ENCODE data around the gene MSI2.
A peak's percentile ranks its signal among the peaks of the same experiment; 100 is the strongest.

The MSI2 gene

DNA sequence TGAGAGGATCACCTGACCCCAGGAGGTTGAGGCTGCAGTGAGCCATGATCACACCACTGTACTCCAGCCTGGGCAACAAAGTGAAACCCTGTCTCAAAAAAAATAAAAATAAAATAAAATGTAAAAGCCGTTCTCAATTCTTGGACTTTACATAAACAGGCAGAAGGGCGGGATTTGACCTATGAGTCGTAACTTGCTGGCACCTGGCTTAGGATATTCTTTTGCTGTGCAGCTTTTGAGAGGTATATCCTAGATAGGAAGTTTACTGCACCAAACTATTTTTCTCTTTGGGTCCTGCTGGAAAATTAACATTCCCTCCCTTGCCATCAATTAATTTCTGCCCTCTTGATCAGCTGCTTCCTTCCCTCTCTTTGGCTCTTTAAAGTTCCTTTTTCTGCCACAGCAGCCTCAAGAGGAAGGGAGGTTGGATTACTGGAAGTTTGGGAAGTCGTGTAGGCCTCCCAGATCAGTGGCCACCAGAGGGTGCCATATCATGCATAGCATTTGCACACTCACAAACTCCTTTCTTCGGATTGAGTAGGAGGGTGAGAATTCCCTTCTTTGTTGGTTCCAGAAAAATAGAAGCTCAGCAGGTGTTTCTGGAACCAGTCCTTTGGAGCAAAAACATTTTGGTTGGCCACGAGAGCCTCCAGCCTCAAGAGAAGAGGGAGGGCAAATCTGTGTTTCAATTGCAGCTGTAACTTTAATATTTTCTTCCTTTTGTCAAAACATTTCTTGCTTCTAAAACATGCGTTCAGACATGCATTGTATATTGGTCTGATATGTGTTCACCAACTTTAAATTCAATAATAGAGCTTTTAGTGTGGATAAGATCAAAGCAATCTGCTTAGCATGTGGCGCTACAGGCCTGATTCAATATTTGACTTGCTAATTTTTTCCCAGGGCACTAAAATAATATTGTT, 341.5 kb downstream of the MSI2 start:
- Mint-ChIP-seq H3K27me3 (no peaks in the 10 kb centered on the region), H3K4me3 (no peak overlapping the region), H3K9me3 (peaks cover 10 to 12% of the 10 kb centered on the region in 2 donors), H3K4me1 (peaks cover 59% of the 10 kb centered on the region), H3K27ac (peak overlapping the region in 1 of 2 donors; percentile 98)
- DNase-seq, result no peak
- no peak for ATAC-seq

DNA sequence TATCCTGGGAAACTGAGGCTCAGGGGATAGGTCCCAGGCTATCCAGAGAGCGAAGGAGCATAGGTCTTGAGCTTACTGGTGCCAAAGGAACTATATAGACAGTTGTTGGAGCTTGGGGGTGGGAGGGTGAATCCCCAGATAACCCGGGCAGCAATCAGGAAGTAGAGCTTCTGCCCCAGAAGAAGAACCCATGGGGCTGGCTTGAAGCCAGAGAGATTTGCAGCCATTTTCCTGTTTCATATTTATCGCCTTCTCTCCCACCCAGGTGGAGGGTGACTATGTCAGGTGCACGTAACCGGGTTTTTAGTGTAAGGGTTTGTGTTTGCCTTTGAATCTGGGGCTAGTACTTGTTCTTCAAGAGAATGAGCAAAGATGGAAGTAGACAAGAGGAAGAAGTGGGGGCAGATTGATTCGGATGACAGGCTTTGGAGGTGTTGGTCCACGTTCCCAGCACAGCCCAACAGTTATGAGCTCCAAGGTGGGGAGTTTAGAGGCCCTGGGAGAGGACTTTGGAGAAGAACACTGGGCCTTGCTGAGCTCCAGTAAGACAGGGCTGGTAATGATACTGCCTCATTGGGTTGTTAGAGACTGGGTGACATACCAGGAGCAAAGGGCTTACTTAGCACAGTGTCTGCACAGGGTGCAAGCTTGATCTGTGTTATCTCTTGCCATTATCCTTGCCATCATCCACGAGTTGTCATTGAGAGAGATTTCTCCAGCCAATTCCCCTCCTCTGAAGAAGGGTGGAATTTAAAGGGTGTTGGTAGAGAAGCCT, 343.1 kb downstream of the MSI2 start:
- ATAC-seq (no peak), DNase-seq (peak; percentile 43 to 62)
- Mint-ChIP-seq H3K27ac (peak overlapping the region; percentile 97 to 98), H3K4me1 (peaks cover 75% of the 10 kb centered on the region), H3K4me3 (peak overlapping the region; percentile 71 to 80), H3K27me3 (no peaks in the 10 kb centered on the region), H3K9me3 (peaks cover 5 to 9% of the 10 kb centered on the region in 2 donors)

DNA sequence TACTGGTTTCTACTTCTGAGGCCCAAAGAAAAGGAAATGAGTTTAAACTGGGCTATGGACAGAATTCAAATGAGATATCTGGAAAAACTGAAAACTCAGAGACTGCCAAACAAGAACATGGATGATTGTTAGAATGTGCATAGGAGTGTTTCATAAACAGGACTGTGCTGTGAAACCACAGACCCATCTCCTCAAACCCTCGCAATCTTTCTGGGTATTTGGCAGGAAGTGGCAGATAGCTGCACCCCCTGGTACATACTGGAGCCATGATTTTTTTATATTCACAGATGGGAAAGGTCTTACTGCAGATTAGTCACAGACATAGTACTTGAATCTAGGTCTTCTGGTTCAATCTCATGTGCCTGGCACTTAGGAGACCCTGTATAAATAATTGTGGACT, 343.8 kb downstream of the MSI2 start:
- Mint-ChIP-seq H3K4me3 (peak overlapping the region; percentile 71 to 80), H3K27ac (peak overlapping the region; percentile 97 to 98), H3K9me3 (peaks cover 0 to 3% of the 10 kb centered on the region in 2 donors), H3K27me3 (no peaks in the 10 kb centered on the region), H3K4me1 (peaks cover 82% of the 10 kb centered on the region)
- DNase-seq, result peak; percentile 33 to 77
- peak; percentile 69 for ATAC-seq

DNA sequence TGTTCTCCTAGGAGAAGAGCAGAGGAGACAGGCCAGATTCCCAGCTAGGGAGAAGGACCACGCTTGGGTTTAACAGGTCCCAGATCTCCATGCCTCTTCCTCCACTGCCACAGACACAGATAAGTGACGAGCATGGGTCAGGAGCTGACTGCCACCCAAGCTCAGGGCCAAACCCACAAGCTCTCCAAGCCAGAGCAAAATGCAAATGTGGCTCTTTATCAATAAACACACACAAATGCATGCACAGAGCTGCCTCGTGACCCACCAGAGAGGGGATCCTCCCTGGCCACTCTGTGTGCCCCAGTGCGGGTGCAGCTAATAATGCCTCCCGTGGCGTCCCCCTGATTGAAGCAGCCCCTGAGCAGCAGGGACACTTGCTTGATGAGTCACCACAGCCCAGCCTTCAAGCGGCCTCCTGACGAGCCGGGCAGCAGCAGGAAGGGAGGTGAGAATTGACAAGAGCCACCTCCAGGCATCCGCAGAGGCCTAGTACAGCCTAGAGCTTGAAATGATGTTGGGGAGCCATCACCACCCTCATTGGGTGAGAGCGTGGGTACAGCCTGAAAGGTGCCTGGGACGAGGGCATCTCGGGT, 344.9 kb downstream of the MSI2 start:
- peak overlapping the region; percentile 71 to 80 for H3K4me3 Mint-ChIP-seq
- DNase-seq (peak; percentile 36 to 59), ATAC-seq (no peak)
- peaks cover 93% of the 10 kb centered on the region for H3K4me1 Mint-ChIP-seq
- H3K27ac Mint-ChIP-seq, result peak overlapping the region; percentile 72 to 98
- H3K9me3 Mint-ChIP-seq, result no peaks in the 10 kb centered on the region
- H3K27me3 Mint-ChIP-seq, result no peaks in the 10 kb centered on the region

DNA sequence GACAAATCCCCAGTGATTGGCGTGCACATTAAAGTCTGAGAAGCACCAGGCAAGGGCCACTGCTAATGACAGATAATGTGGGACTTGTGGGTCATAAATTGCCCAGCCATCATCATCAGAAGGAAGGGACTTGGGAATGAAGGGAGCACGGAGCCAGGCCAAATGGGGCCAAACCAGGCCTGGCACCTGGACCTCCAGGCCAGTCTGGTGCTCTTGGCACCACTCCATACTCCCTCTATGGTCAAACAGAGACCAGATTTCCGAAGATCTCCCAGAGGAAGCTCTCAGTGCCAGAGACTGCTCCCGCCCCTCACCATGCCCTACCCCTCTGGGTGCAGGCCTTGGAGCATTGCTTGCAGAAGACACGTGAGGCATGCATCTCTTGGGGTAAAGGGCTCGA, 346.6 kb downstream of the MSI2 start:
- H3K4me3 Mint-ChIP-seq, result no peak overlapping the region

DNA sequence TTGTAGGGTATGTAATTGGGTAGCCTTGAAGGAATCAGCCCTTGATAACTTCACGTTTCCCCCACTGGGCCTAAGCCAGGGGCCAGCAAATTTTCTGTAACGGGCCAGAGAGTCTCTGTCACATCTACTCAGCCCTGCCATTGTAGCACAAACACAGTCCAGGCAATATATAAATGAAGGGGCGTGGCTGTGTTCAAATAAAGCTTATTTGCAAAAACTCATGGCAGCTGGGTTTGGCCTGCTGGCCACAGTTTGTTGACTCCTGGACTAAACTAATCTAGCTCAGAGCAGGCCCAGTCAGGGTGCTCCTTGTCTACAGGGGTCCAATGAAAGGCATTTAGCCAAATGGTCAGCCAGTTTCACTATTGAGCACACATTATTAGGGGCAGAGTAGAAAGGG, 347.2 kb downstream of the MSI2 start:
- H3K27me3 Mint-ChIP-seq, result no peaks in the 10 kb centered on the region
- no peak for ATAC-seq
- H3K27ac Mint-ChIP-seq, result peak overlapping the region; percentile 93 to 99
- H3K9me3 Mint-ChIP-seq, result no peaks in the 10 kb centered on the region
- peak overlapping the region; percentile 81 to 92 for H3K4me3 Mint-ChIP-seq
- H3K4me1 Mint-ChIP-seq, result peaks cover 100% of the 10 kb centered on the region
- DNase-seq, result no peak

More for the DNA sequence above, 346.6 kb downstream of the MSI2 start:
- H3K27ac Mint-ChIP-seq, result peak overlapping the region; percentile 21 to 89
- H3K4me1 Mint-ChIP-seq, result peaks cover 100% of the 10 kb centered on the region
- no peaks in the 10 kb centered on the region for H3K9me3 Mint-ChIP-seq
- H3K27me3 Mint-ChIP-seq, result no peaks in the 10 kb centered on the region
- DNase-seq (no peak), ATAC-seq (no peak)

DNA sequence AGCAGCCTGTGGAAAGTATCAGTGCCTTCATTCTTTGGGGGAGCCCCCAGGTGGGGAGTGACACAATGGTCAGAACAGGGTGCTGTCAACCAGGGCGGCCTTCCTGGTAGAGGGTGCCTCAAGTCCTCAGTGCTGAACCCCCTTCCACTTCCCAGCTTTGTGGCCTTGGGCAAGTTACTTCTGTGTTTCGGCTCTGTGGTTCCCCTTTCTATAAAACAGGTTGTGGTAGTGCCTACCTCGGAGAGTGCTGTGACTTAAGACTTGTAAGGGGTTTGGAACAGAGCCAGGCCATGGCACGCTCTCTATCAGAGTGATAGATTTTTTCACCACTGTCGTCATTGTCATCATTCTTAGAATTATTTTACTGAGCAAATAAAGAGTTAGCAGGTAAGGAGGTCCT, 347.7 kb downstream of the MSI2 start:
- Mint-ChIP-seq H3K27me3 (no peaks in the 10 kb centered on the region), H3K27ac (peak overlapping the region; percentile 93 to 99), H3K4me3 (peak overlapping the region; percentile 81 to 92), H3K4me1 (peaks cover 100% of the 10 kb centered on the region), H3K9me3 (no peaks in the 10 kb centered on the region)
- peak; percentile 84 for ATAC-seq
- peak; percentile 78 to 90 for DNase-seq

DNA sequence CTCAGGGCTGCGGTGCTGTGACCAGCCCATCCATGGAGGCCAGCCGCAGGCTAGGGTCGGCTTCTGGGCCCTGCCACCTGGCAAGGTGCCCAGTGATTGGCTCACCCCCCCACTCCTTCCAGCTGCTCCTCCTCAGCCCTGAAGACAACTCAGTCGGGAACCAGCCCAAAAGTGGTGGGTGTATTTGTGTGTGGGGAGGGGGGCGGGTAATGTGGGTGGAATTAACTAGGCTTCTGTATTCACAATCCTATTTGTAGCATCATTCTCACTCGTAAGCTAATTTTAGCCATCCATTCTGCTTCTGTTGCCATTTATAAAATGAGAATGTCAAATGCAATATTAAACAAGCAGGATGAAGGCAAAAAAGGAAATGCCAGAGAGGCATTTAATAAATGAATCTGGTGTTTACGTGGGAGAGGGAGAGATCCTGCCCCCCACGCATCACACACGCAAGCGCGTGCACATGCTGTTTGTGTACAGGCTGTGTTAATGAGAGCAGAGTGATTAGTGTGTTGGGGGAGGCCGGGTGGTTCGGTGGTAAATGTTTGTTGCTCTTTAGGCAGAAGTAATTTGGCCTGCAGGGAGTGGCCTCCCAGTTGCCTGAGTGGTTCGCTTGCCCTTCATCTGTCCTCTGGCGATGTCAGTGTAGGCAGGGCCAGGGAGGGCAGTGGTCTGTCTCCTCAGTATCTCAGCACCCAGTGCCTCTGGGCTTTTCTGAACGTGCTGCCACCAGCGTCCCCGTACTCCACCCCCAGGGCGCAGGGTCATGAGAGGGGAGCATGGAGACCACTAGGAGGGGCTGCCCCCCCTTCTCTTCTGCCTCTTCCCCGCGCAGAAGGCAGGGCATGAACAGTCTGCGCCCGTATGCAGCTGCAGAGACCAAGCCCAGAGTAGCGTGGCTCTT, 348.7 kb downstream of the MSI2 start:
- H3K4me3 Mint-ChIP-seq, result peak overlapping the region; percentile 81 to 92
- ATAC-seq (peak; percentile 65), DNase-seq (peak; percentile 55 to 75)
- H3K9me3 Mint-ChIP-seq, result no peaks in the 10 kb centered on the region
- H3K27ac Mint-ChIP-seq, result peak overlapping the region; percentile 93 to 99
- no peaks in the 10 kb centered on the region for H3K27me3 Mint-ChIP-seq
- H3K4me1 Mint-ChIP-seq, result peaks cover 99% of the 10 kb centered on the region

DNA sequence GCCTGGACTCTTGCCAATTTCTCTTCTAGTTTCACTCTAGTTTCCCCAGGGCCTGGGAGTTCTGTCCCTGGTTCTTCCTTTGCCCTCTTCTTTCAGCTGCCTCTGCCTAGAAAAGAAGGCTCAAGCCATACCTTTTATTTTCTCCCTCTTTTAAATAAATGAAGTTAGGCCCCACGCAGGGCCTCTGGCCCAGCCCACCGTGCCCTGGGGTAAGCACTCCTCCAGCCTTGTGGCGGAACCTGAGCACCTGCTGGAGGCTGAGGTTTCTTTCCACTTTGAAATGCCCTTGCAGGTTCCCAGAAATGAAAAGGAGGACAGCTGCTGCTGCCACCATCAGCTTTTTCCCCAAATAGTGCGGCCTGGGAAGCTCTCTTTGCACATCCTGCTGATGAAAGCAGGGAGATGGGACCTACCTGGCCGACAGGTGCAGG, 349.4 kb downstream of the MSI2 start:
- ATAC-seq, result peak; percentile 11
- Mint-ChIP-seq H3K4me3 (peak overlapping the region; percentile 81 to 92), H3K27me3 (no peaks in the 10 kb centered on the region), H3K4me1 (peaks cover 99% of the 10 kb centered on the region), H3K9me3 (no peaks in the 10 kb centered on the region), H3K27ac (peak overlapping the region; percentile 84 to 99)
- no peak for DNase-seq

DNA sequence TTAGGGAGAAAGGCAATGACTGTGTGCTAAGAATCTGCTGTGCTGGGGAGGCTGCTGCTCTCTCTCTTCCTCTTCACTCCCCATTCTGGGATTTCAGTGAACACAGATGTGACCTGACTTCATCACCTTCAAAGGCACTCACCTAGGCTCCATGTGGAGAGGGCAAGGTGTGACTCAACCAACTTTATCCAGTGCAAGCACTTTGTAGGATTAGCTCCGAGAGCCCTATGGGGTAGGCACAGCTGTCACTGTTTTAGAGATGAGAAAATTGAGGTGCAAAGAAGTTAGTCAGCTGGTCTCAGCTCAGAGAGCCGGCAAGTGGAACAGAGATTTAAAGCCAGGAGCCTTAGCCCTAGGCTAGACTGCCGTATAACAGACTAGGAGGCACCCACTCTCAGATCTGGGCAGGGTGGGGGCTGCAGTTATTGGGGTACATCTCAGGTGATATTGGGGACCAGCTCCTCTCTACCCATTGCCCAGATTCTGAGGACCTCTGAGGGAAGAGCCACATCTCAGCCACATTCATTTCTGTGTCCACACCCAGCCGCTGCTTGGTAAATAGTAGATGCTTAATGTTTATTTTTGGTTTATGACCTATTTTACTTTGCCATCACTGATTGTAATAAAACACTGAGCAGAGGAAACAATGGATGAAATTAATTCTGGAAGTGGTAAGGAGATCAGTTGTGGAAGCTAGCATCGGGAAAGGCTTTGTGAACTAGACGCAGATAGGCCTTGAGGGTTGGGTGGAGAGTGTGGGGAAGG, 350.0 kb downstream of the MSI2 start:
- H3K27ac Mint-ChIP-seq, result peak overlapping the region; percentile 84 to 99
- no peaks in the 10 kb centered on the region for H3K9me3 Mint-ChIP-seq
- peaks cover 96% of the 10 kb centered on the region for H3K4me1 Mint-ChIP-seq
- no peak for DNase-seq
- no peak for ATAC-seq
- H3K4me3 Mint-ChIP-seq, result peak overlapping the region; percentile 81 to 92
- no peaks in the 10 kb centered on the region for H3K27me3 Mint-ChIP-seq

DNA sequence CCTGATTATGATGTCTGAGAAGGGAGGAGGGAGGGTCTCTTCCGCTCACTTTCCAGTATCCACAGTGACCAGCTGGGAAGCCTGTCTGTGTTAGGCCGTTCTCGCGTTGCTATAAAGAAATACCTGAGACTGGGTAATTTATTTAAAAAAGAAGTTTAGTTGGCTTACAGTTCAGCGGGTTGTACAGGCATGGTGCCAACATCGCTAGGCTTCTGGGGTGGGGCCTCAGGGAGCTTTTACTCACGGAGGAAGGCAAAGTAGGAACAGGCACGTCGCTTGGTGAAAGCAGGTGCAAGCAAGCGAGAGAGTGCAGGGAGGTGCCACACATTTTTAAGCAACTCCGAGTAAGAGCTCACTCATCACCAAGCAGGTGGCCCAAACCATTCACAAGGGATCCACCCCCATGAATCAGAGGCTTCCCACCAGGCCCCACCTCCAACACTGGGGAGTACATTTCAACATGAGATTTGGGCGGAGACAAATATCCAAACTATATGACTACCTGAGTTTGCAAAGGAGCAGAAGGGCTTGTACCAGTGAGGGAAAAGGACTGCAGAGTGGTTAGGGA, 351.3 kb downstream of the MSI2 start:
- DNase-seq (peak in 1 of 2 donors; percentile 42), ATAC-seq (no peak)
- Mint-ChIP-seq H3K9me3 (no peaks in the 10 kb centered on the region), H3K27ac (peak overlapping the region in 1 of 2 donors; percentile 44), H3K4me1 (peaks cover 96% of the 10 kb centered on the region), H3K4me3 (peak overlapping the region in 1 of 2 donors; percentile 47), H3K27me3 (no peaks in the 10 kb centered on the region)

DNA sequence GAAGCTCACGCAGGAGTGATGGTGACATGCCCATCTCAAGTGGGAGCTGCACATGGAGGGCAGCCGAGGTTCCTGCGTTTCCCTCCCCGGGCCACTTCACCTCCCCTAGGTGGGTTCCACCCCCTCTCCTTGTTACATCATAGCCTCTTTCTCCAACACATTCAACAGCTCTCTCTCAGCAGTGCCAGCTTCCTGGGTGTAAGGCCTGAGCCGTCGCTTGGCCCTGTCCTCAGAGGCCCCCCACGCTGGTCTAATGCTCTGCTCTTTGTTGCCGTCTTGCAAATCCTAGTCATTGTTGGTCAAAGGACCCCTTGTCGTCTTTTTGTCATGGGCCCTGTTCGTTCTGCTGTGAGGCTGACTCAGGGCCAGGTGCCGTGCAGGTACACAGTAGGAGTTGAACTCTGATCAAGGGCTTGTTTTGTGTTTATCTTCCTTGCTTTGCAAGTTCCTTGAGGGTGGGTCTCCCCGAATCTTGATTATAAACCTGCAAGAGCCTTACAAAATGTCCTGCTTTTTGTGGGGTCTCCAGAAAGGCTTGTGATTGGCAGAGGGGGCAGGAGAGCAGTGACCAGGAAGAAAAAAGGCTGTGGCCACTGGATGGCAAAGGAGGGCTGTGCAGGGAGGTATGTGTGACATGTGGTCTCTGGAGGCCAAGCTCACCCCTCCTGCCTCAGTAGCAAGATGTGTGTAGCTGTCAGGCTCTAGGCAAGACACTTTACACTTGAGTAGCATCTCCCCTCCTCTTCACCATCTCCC, 352.2 kb downstream of the MSI2 start:
- Mint-ChIP-seq H3K27ac (peak overlapping the region; percentile 29 to 52), H3K9me3 (no peaks in the 10 kb centered on the region), H3K4me3 (no peak overlapping the region), H3K27me3 (no peaks in the 10 kb centered on the region), H3K4me1 (peaks cover 96% of the 10 kb centered on the region)
- no peak for ATAC-seq
- no peak for DNase-seq

DNA sequence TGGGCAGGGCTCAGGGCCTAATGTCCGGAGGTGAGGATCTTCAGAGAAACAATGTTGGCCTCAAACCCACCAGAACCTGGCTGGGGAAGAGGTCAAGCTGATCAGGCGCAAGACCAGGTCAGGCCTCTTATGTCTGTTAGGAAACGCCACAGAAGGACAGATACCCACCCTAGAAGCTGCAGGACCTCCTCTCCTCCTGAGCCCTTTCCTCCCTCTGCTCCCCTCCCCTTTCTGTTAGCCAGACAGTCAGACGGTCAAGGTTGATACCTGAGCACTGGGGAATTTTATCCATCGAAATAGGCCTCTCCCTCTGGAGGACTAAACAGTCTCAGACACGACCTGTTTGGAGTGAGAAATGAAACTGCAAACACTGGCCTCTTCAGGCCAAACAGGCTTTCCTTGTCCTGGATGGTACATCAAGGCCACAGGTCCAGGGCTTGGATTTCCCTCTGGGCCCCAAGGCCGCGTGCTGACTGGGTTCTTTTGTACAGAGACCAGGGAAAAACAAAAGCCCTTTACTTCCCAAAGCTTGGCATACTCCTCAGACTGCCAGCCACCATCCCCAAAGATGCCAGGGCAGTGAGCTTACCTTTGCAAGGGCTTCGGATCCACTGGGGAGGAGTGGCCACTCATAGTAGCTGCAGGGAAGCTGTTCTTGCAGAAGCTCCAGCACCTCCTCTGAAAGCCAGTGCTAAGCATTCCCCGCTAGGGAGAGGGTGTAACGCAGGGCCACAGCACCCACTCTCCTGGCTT, 353.0 kb downstream of the MSI2 start:
- no peak for ATAC-seq
- H3K4me1 Mint-ChIP-seq, result peaks cover 91% of the 10 kb centered on the region
- H3K9me3 Mint-ChIP-seq, result no peaks in the 10 kb centered on the region
- no peaks in the 10 kb centered on the region for H3K27me3 Mint-ChIP-seq
- H3K4me3 Mint-ChIP-seq, result no peak overlapping the region
- peak overlapping the region in 1 of 2 donors; percentile 12 for H3K27ac Mint-ChIP-seq
- DNase-seq, result no peak
